Measurements from ENCODE around the gene TRAPPC14.

Gene TRAPPC14

GRCh38 chr7:100171840-100172239, 13.3 kb upstream of the TRAPPC14 start:
- DNase-seq: no peak

GRCh38 chr7:100171087-100171681, 12.7 kb upstream of the TRAPPC14 start:
- DNase-seq: no peak

- DNase-seq: no peak
These were observed 11.8 kb upstream of the TRAPPC14 start for GRCh38 chr7:100170101-100170897.

- DNase-seq: no peak
These were observed 10.8 kb upstream of the TRAPPC14 start for GRCh38 chr7:100169147-100169850.

GRCh38 chr7:100167912-100168323, 9.4 kb upstream of the TRAPPC14 start:
- DNase-seq: no peak

GRCh38 chr7:100166970-100167911, 8.7 kb upstream of the TRAPPC14 start:
- no peak for DNase-seq

GRCh38 chr7:100166317-100166940, 7.9 kb upstream of the TRAPPC14 start:
- no peak for DNase-seq

- no peak for DNase-seq
These were observed 5.3 kb upstream of the TRAPPC14 start for GRCh38 chr7:100163871-100164270.

GRCh38 chr7:100163006-100163531, 4.5 kb upstream of the TRAPPC14 start:
- DNase-seq: no peak

GRCh38 chr7:100160067-100160466, 1.5 kb upstream of the TRAPPC14 start:
- no peak for DNase-seq

GRCh38 chr7:100159099-100159623, 638 bp upstream of the TRAPPC14 start:
- no peak for DNase-seq

GRCh38 chr7:100157334-100158228, 942 bp downstream of the TRAPPC14 start:
- no peak for DNase-seq

GRCh38 chr7:100157069-100157333, 1.5 kb downstream of the TRAPPC14 start:
- DNase-seq: no peak

- DNase-seq: no peak
These were observed 2.0 kb downstream of the TRAPPC14 start for GRCh38 chr7:100156331-100157068.

GRCh38 chr7:100155553-100156317, 2.8 kb downstream of the TRAPPC14 start:
- no peak for DNase-seq

- DNase-seq: no peak
These were observed 3.7 kb downstream of the TRAPPC14 start for GRCh38 chr7:100154651-100155491.

GRCh38 chr7:100153708-100154535, 4.6 kb downstream of the TRAPPC14 start:
- no peak for DNase-seq
